Measurements from ENCODE around the gene APP.

- TF ChIP-seq CTCF (IDR thresholded peaks at IDR 0.05) (no peak), ELF4 (CRISPR knock-in tag; IDR thresholded peaks at IDR 0.05; ENCODE audit: low read depth) (no peak), NR2C2 (CRISPR knock-in tag; IDR thresholded peaks at IDR 0.05) (no peak), ZNF425 (CRISPR knock-in tag; conservative IDR thresholded peaks at IDR 0.05) (no peak), ATF2 (CRISPR knock-in tag; IDR thresholded peaks at IDR 0.05; ENCODE audit: borderline replicate concordance, low read depth) (no peak), TCF7 (CRISPR knock-in tag; IDR thresholded peaks at IDR 0.05; ENCODE audit: low read depth) (no peak), SMAD3 (CRISPR knock-in tag; IDR thresholded peaks at IDR 0.05; ENCODE audit: borderline replicate concordance) (no peak), STAT6 (CRISPR knock-in tag; conservative IDR thresholded peaks at IDR 0.05; ENCODE audit: low read depth) (no peak), RELA (CRISPR knock-in tag; IDR thresholded peaks at IDR 0.05; ENCODE audit: borderline replicate concordance) (no peak), ETV6 (CRISPR knock-in tag; IDR thresholded peaks at IDR 0.05) (no peak), TEAD4 (CRISPR knock-in tag; IDR thresholded peaks at IDR 0.05) (no peak)
Observed at GRCh38 chr21:26154753-26155152, 15.8 kb downstream of the APP start.
